ENCODE measurements around the gene SPEM1. TPM values are rescaled to one million over a fixed set of nuclear protein-coding genes. Genes with fewer than 3 reads are reported as not detected.

Gene SPEM1
- total RNA-seq, 1 donor from 2014 or later = not detected

- Histone ChIP-seq H3K27me3 (ENCODE audit: low read depth) (no peaks in the 10 kb centered on the region), H3K9me3 (replicated peaks) (no peaks in the 10 kb centered on the region), H3K36me3 (no peaks in the 10 kb centered on the region), H3K4me1 (no peaks in the 10 kb centered on the region), H3K27ac (replicated peaks) (no peak overlapping the region), H3K4me3 (no peak overlapping the region)
- no peak for DNase-seq
- intact Hi-C loops (cut with micrococcal nuclease) = no loop called here
- no peak for TF ChIP-seq CTCF (IDR thresholded peaks at IDR 0.05; ENCODE audit: borderline replicate concordance)
Observed at GRCh38 chr17:7410634-7411426, 9.3 kb upstream of the SPEM1 start.

GRCh38 chr17:7411427-7411750, 8.7 kb upstream of the SPEM1 start:
- Histone ChIP-seq H3K27ac (replicated peaks) (no peak overlapping the region), H3K4me3 (no peak overlapping the region), H3K27me3 (ENCODE audit: low read depth) (no peaks in the 10 kb centered on the region), H3K4me1 (no peaks in the 10 kb centered on the region), H3K36me3 (no peaks in the 10 kb centered on the region), H3K9me3 (replicated peaks) (no peaks in the 10 kb centered on the region)
- intact Hi-C loops (cut with micrococcal nuclease) = no loop called here
- no peak for TF ChIP-seq CTCF (IDR thresholded peaks at IDR 0.05; ENCODE audit: borderline replicate concordance)
- DNase-seq = no peak

GRCh38 chr17:7413346-7413985, 6.7 kb upstream of the SPEM1 start:
- H3K4me3 ChIP-seq = no peak overlapping the region
- H3K27ac ChIP-seq (replicated peaks) = no peak overlapping the region
- DNase-seq = no peak
- no peak for TF ChIP-seq CTCF (IDR thresholded peaks at IDR 0.05; ENCODE audit: borderline replicate concordance)
- intact Hi-C loops (cut with micrococcal nuclease) = no loop called here
- H3K4me1 ChIP-seq = no peaks in the 10 kb centered on the region
- no peaks in the 10 kb centered on the region for H3K27me3 ChIP-seq (ENCODE audit: low read depth)
- H3K9me3 ChIP-seq (replicated peaks) = no peaks in the 10 kb centered on the region
- no peaks in the 10 kb centered on the region for H3K36me3 ChIP-seq

GRCh38 chr17:7414837-7415236, 5.3 kb upstream of the SPEM1 start:
- no peak for TF ChIP-seq CTCF (IDR thresholded peaks at IDR 0.05; ENCODE audit: borderline replicate concordance)
- H3K4me1 ChIP-seq = no peaks in the 10 kb centered on the region
- H3K4me3 ChIP-seq = no peak overlapping the region
- H3K27ac ChIP-seq (replicated peaks) = no peak overlapping the region
- DNase-seq = no peak
- H3K27me3 ChIP-seq (ENCODE audit: low read depth) = no peaks in the 10 kb centered on the region
- intact Hi-C loops (cut with micrococcal nuclease) = no loop called here
- H3K36me3 ChIP-seq = no peaks in the 10 kb centered on the region
- no peaks in the 10 kb centered on the region for H3K9me3 ChIP-seq (replicated peaks)

GRCh38 chr17:7415784-7416183, 4.3 kb upstream of the SPEM1 start:
- intact Hi-C loops (cut with micrococcal nuclease) = no loop called here
- DNase-seq = no peak
- Histone ChIP-seq H3K27ac (replicated peaks) (no peak overlapping the region), H3K36me3 (no peaks in the 10 kb centered on the region), H3K4me1 (no peaks in the 10 kb centered on the region), H3K4me3 (no peak overlapping the region), H3K9me3 (replicated peaks) (no peaks in the 10 kb centered on the region), H3K27me3 (ENCODE audit: low read depth) (no peaks in the 10 kb centered on the region)
- no peak for TF ChIP-seq CTCF (IDR thresholded peaks at IDR 0.05; ENCODE audit: borderline replicate concordance)
